Gastroesophageal sphincter (tissue), 3 donors: Measurements from ENCODE around the gene LYPD1.

Experiments used
- POLR2A ChIP-seq, 2 donors: fragments of 450-650 bp; IDR thresholded peaks; one replicate each; pipeline ENCODE4 v1.6.1; 2017; ENCODE audit warnings: antibody characterized with exemption in 2 of 2, mild to moderate bottlenecking in 2 of 2, moderate library complexity in 1 of 2
- TF ChIP-seq, protein P1 (sequence below), 4 experiments: fragments of 200-600 bp in 2 of 4; fragments of 450-650 bp in 2 of 4; sonication (generic) in 1 of 4; IDR thresholded peaks; one replicate each; pipeline ENCODE4 v1.5.1; 2017 to 2019; ENCODE audit warnings: antibody characterized with exemption in 4 of 4, mild to moderate bottlenecking in 2 of 4, moderate library complexity in 2 of 4

DNA sequence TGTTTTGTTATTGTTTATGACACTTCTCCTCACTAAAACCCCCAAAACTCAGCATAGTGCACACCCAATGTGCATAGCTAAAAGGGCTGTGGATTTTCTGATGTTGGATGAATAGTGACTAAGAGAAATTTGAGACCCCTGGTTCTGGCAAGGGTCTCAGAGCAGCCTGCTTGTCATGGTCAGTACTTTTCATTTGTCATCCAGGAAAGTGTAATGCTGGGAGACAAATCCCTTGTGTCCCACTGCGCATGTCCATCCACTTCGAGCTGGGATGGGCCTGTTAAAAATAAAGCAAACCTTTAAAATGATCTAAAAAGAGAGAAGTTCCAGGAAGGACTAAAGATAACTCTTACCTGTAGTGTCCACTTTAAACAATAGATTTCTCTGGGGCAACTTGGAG is 46.9 kb upstream of the LYPD1 start:
- no peak for TF ChIP-seq POLR2A (IDR thresholded peaks at IDR 0.05)
- TF ChIP-seq, protein P1, sequence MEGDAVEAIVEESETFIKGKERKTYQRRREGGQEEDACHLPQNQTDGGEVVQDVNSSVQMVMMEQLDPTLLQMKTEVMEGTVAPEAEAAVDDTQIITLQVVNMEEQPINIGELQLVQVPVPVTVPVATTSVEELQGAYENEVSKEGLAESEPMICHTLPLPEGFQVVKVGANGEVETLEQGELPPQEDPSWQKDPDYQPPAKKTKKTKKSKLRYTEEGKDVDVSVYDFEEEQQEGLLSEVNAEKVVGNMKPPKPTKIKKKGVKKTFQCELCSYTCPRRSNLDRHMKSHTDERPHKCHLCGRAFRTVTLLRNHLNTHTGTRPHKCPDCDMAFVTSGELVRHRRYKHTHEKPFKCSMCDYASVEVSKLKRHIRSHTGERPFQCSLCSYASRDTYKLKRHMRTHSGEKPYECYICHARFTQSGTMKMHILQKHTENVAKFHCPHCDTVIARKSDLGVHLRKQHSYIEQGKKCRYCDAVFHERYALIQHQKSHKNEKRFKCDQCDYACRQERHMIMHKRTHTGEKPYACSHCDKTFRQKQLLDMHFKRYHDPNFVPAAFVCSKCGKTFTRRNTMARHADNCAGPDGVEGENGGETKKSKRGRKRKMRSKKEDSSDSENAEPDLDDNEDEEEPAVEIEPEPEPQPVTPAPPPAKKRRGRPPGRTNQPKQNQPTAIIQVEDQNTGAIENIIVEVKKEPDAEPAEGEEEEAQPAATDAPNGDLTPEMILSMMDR (IDR thresholded peaks at IDR 0.05), result no peak
